H9 (cell line): ENCODE data around the gene IMMP2L. TPM values are rescaled to one million over a fixed set of nuclear protein-coding genes. Genes with fewer than 3 reads are reported as not detected.

Experiments
- DNase-seq: peaks from one replicate; pipeline ENCODE4 v3.0.0-alpha.2; 2017
- H2AFZ ChIP-seq: one replicate; pipeline ENCODE4 v1.6.1; 2013; ENCODE audit warnings: mild to moderate bottlenecking, low read length, control low read depth, moderate library complexity
- H2AK5ac ChIP-seq: 2 replicates; pipeline ENCODE4 v1.6.1; 2013; ENCODE audit warnings: low read length, control low read depth, mixed read lengths; ENCODE audit not compliant: insufficient read length
- H2BK120ac ChIP-seq: one replicate; pipeline ENCODE4 v1.6.1; 2013; ENCODE audit warnings: low read depth, mild to moderate bottlenecking, low read length, control low read depth, inconsistent platforms; ENCODE audit not compliant: poor library complexity, severe bottlenecking
- H2BK12ac ChIP-seq: 2 replicates; pipeline ENCODE4 v1.6.1; 2013; ENCODE audit warnings: low read length, control low read depth, mixed read lengths, low read depth; ENCODE audit not compliant: insufficient read length
- H2BK15ac ChIP-seq: 2 replicates; pipeline ENCODE4 v1.6.1; 2013; ENCODE audit warnings: low read depth, low read length, control low read depth
- H2BK20ac ChIP-seq: one replicate; pipeline ENCODE4 v1.6.1; 2013; ENCODE audit warnings: low read depth, mild to moderate bottlenecking, low read length, control low read depth, inconsistent platforms; ENCODE audit not compliant: poor library complexity, severe bottlenecking
- H2BK5ac ChIP-seq: 2 replicates; pipeline ENCODE4 v1.6.1; 2013; ENCODE audit warnings: low read length, control low read depth, mixed read lengths; ENCODE audit not compliant: insufficient read length
- H3K14ac ChIP-seq: 2 replicates; pipeline ENCODE4 v1.6.1; 2013; ENCODE audit warnings: low read length, control low read depth; ENCODE audit not compliant: insufficient read depth
- H3K18ac ChIP-seq: 2 replicates; pipeline ENCODE4 v1.6.1; 2013; ENCODE audit warnings: low read depth, mild to moderate bottlenecking, mixed read lengths, low read length, control low read depth; ENCODE audit not compliant: insufficient read length
- H3K23ac ChIP-seq: 2 replicates; pipeline ENCODE4 v1.6.1; 2013; ENCODE audit warnings: low read length, control low read depth, mixed read lengths, low read depth; ENCODE audit not compliant: insufficient read length
- H3K23me2 ChIP-seq: 2 replicates; pipeline ENCODE4 v1.6.1; 2013; ENCODE audit warnings: low read depth, mild to moderate bottlenecking, mixed read lengths, low read length, control low read depth; ENCODE audit not compliant: insufficient read length, poor library complexity, severe bottlenecking
- H3K27ac ChIP-seq: 2 replicates; pipeline ENCODE4 v1.5.1; 2013; ENCODE audit warnings: low read length, control low read depth, mixed read lengths, low read depth; ENCODE audit not compliant: insufficient read length
- H3K27me3 ChIP-seq: 2 replicates; pipeline ENCODE4 v1.6.1; 2013; ENCODE audit warnings: low read length, control low read depth, inconsistent platforms; ENCODE audit not compliant: insufficient read depth
- H3K4ac ChIP-seq: 2 replicates; pipeline ENCODE4 v1.6.1; 2013; ENCODE audit warnings: low read depth, mild to moderate bottlenecking, control low read depth, inconsistent platforms, low read length, moderate library complexity
- H3K4me1 ChIP-seq: 2 replicates; pipeline ENCODE4 v1.6.1; 2013; ENCODE audit warnings: low read length, control low read depth, inconsistent platforms; ENCODE audit not compliant: insufficient read depth
- H3K4me2 ChIP-seq: 2 replicates; pipeline ENCODE4 v1.6.1; 2013; ENCODE audit warnings: low read length, control low read depth, mixed read lengths; ENCODE audit not compliant: insufficient read length, insufficient read depth
- H3K56ac ChIP-seq: 2 replicates; pipeline ENCODE4 v1.6.1; 2013; ENCODE audit warnings: low read depth, mild to moderate bottlenecking, mixed read lengths, low read length, control low read depth; ENCODE audit not compliant: insufficient read length
- H3K79me1 ChIP-seq: 2 replicates; pipeline ENCODE4 v1.6.1; 2013; ENCODE audit warnings: low read depth, mild to moderate bottlenecking, moderate library complexity, low read length, control low read depth, inconsistent platforms; ENCODE audit not compliant: insufficient read depth, poor library complexity, severe bottlenecking
- H3K79me2 ChIP-seq: 2 replicates; pipeline ENCODE4 v1.6.1; 2013; ENCODE audit warnings: low read length, control low read depth, inconsistent platforms; ENCODE audit not compliant: insufficient read depth
- H3K9ac ChIP-seq: 2 replicates; pipeline ENCODE4 v1.6.1; 2013; ENCODE audit warnings: low read length, control low read depth, mixed read lengths; ENCODE audit not compliant: insufficient read length; ENCODE audit errors: extremely low read depth
- H3K9me3 ChIP-seq: one replicate; pipeline ENCODE4 v1.6.1; 2013; ENCODE audit warnings: low read depth, low read length, inconsistent platforms; ENCODE audit not compliant: control insufficient read depth
- H3T11ph ChIP-seq: one replicate; pipeline ENCODE4 v1.6.1; 2013; ENCODE audit warnings: mild to moderate bottlenecking, low read length, control low read depth, inconsistent platforms
- H4K20me1 ChIP-seq: one replicate; pipeline ENCODE4 v1.6.1; 2013; ENCODE audit not compliant: control insufficient read depth, insufficient read length, insufficient read depth
- H4K5ac ChIP-seq: 2 replicates; pipeline ENCODE4 v1.6.1; 2013; ENCODE audit warnings: low read depth, mild to moderate bottlenecking, mixed read lengths, low read length, control low read depth; ENCODE audit not compliant: insufficient read length
- H4K8ac ChIP-seq: replicated peaks from 2 replicates; pipeline ENCODE4 v1.6.1; 2013; ENCODE audit warnings: low read length, control low read depth, mixed read lengths, low read depth; ENCODE audit not compliant: insufficient read length
- H4K91ac ChIP-seq: 2 replicates; pipeline ENCODE4 v1.6.1; 2013; ENCODE audit warnings: low read depth, mild to moderate bottlenecking, moderate library complexity, mixed read lengths, low read length, control low read depth; ENCODE audit not compliant: insufficient read length
- H3K27ac Mint-ChIP-seq, 3 experiments: 2 replicates in 2 of 3; 3 replicates in 1 of 3; pipeline ENCODE4 v1.8.0; 2020 to 2021; ENCODE audit warnings: mixed read lengths in 3 of 3, mild to moderate bottlenecking in 1 of 3, moderate library complexity in 1 of 3
- H3K27me3 Mint-ChIP-seq: 2 replicates; pipeline ENCODE4 v1.8.0; 2021; ENCODE audit warnings: low read depth, mild to moderate bottlenecking, moderate library complexity, mixed read lengths
- H3K36me3 Mint-ChIP-seq, 3 experiments: 2 replicates in 2 of 3; 3 replicates in 1 of 3; pipeline ENCODE4 v1.8.0; 2020 to 2021; ENCODE audit warnings: low read depth in 3 of 3, mixed read lengths in 3 of 3; ENCODE audit not compliant: insufficient read depth in 1 of 3
- H3K4me1 Mint-ChIP-seq, 2 experiments: 2 replicates each; pipeline ENCODE4 v1.8.0; 2020; ENCODE audit warnings: mixed read lengths in 2 of 2
- H3K4me3 Mint-ChIP-seq, 2 experiments: 2 replicates in 1 of 2; 3 replicates in 1 of 2; pipeline ENCODE4 v1.8.0; 2020 to 2021; ENCODE audit warnings: mild to moderate bottlenecking in 2 of 2, mixed read lengths in 2 of 2, moderate library complexity in 1 of 2
- H3K9me3 Mint-ChIP-seq, 2 experiments: 2 replicates in 1 of 2; 3 replicates in 1 of 2; pipeline ENCODE4 v1.8.0; 2020; ENCODE audit warnings: mild to moderate bottlenecking in 2 of 2, mixed read lengths in 2 of 2, moderate library complexity in 1 of 2
- WGBS: extraction: QIAGEN DNeasy Blood & Tissue Kit; methylation state at CpG from one replicate; pipeline ENCODE4 v1.1.7; 2013; ENCODE audit warnings: missing lambda C conversion rate, low lambda C conversion rate, mixed read lengths; ENCODE audit not compliant: insufficient read length; ENCODE audit errors: extremely low coverage; 5-methylcytosine and 5-hydroxymethylcytosine counted together
- total RNA-seq: library from RNA; stranded (reverse); gene quantifications from 2 replicates; pipeline ENCODE4 v1.2.1, GENCODE V29; 2021
- TF ChIP-seq, protein P1 (sequence below): fragments of 200-600 bp; sonication (generic); conservative IDR thresholded peaks from 3 replicates; pipeline ENCODE4 v1.8.0; 2021; ENCODE audit warnings: antibody characterized with exemption, mild to moderate bottlenecking

Gene IMMP2L
- total RNA-seq, 1 experiment from 2014 or later, result 14.7 TPM

DNA sequence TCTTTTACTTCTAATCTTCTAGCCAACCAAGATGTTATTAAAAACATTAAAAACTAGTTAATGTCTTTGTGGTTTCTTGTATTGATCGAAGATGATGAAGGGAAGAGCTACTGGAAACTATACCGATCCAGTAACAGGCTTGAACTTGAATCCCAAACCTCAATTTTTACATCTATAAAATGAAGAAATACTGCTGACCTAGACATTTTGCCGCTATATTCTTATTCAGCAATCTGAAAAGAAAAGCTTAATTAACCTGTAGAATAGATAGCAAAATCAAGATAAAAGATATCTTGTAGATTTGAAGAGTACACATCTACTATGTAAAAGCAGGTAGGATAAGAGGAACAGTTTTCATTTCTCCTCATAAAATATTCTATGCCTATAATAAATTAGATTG is 797.4 kb downstream of the IMMP2L start:
- DNase-seq, result no peak
- Histone ChIP-seq H2BK5ac (no peak overlapping the region), H3K23me2 (no peaks in the 10 kb centered on the region), H3K4me1 (no peaks in the 10 kb centered on the region), H3K27me3 (no peaks in the 10 kb centered on the region), H4K20me1 (no peaks in the 10 kb centered on the region), H3K23ac (no peak overlapping the region), H3K9me3 (no peaks in the 10 kb centered on the region), H3K27ac (no peak overlapping the region), H2BK12ac (no peak overlapping the region), H3K4me2 (no peak overlapping the region), H4K91ac (no peak overlapping the region), H3K79me2 (no peaks in the 10 kb centered on the region), H4K5ac (no peak overlapping the region), H2BK20ac (no peak overlapping the region), H3K9ac (no peak overlapping the region), H3K14ac (no peak overlapping the region), H3K56ac (no peak overlapping the region), H3T11ph (no peak overlapping the region), H2AFZ (no peak overlapping the region), H3K4ac (no peak overlapping the region), H2BK15ac (no peak overlapping the region), H3K79me1 (no peaks in the 10 kb centered on the region), H3K18ac (no peak overlapping the region), H2AK5ac (no peak overlapping the region), H4K8ac (no peak overlapping the region), H2BK120ac (no peak overlapping the region)
- Mint-ChIP-seq H3K36me3 (no peaks in the 10 kb centered on the region), H3K4me1 (peaks cover 11 to 12% of the 10 kb centered on the region in 2 experiments), H3K27me3 (no peaks in the 10 kb centered on the region; the same call in 1 of the 2 replicates), H3K9me3 (no peaks in the 10 kb centered on the region), H3K27ac (no peak overlapping the region), H3K4me3 (no peak overlapping the region)
- TF ChIP-seq, protein P1, sequence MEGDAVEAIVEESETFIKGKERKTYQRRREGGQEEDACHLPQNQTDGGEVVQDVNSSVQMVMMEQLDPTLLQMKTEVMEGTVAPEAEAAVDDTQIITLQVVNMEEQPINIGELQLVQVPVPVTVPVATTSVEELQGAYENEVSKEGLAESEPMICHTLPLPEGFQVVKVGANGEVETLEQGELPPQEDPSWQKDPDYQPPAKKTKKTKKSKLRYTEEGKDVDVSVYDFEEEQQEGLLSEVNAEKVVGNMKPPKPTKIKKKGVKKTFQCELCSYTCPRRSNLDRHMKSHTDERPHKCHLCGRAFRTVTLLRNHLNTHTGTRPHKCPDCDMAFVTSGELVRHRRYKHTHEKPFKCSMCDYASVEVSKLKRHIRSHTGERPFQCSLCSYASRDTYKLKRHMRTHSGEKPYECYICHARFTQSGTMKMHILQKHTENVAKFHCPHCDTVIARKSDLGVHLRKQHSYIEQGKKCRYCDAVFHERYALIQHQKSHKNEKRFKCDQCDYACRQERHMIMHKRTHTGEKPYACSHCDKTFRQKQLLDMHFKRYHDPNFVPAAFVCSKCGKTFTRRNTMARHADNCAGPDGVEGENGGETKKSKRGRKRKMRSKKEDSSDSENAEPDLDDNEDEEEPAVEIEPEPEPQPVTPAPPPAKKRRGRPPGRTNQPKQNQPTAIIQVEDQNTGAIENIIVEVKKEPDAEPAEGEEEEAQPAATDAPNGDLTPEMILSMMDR, result no peak
- WGBS, result no CpG with 5 or more reads among the region's 3 CpGs
